ENCODE data around the gene SDC1.

GRCh38 chr2:20224716-20225293, at the start of gene SDC1:
- TF ChIP-seq CTCF (conservative IDR thresholded peaks at IDR 0.05; ENCODE audit: low read length) (no peak), EZH2phosphoT487 (IDR thresholded peaks at IDR 0.05; ENCODE audit: borderline replicate concordance, low read depth, low read length) (no peak; the same call in 1 of the 2 replicates)
